ENCODE measurements around the gene CILP. TPM values are rescaled to one million over a fixed set of nuclear protein-coding genes. Genes with fewer than 3 reads are reported as not detected.
"Not testable (repeated sequence)": the region's sequence is repeated elsewhere in the genome, so short reads cannot be mapped to it uniquely, and the experiment has no call there.

Gene CILP
- total RNA-seq, 1 experiment from 2014 or later, result not detected

DNA sequence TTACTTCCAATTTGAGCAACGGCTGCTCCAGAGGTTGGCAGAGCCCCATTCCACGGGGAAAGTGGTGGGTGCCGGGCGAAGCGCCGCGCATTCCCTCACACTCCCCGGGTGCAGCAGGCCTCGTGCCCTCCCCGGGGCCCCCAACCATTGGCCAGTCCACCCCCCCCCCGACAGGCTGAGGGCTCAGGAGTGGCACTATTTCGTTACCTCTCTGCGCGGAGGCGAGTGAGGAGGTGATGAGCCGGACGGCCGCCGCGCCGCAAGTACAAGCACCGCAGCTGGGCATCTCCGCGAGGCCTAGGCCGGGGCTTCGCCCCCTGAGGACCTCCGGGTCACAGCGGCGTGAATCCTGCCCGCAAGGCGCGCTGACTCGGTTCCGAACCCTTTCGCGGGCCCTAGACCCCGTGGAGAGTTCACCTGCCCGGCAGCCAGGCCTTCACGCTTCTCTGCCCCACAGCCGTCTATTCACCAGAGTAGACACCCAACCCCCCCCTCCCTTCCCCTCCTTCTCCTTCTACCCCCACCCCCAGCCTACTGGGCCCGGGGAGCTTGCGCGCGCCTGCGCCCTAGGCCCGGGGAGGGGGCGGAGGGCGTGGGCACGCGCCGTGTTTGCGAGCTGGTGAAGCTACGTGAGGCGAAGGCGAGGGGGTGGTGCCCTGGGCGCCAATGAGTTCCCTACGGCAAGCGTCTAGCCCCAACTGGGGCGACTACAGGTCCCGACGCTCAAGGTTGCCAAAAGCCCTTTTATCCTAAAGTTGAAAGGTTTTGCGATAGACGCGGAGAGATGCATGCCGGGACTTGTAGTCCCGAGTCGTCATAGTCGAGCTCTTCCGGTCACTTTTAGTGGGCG, 26.2 kb downstream of the CILP start, which contains the start of gene CLPX (continued):
- TF ChIP-seq GTF2I (CRISPR knock-in tag; conservative IDR thresholded peaks at IDR 0.05), result no peak

DNA sequence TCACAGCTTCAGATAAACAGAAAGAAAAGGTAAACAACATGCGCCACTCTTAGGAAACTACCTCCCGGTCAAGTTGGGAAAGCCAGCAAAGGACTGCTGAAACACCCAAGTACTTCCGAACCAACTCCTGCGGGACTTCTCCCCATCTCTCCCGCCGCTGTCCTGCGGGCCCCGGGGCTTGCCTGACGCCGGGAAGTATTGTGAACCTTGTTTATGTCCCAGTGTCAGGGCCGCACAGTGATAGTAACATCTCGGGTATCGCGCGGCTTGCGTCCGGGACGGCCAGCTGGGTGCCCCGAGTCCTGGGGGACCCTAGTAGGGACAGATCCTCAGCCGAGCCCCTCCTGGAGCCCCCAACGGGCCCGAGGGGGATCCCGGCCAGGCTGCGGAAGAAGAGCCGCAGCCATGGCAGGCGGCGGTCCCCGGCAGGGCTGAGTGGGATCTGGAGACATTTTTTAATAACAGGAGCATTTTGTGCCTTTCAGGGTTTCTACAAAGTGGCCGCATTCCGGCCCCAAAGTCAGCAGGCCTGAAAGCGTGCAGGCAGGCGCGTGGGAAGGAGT, 26.9 kb downstream of the CILP start:
- peak overlapping the region; percentile 96 for H3K4me3 Mint-ChIP-seq
- CTCF ChIA-PET, result interaction anchor here (0.6 to 2.4 kb wide), 8 partner anchors 83 to 200 kb away, joined by 3 to 18 read pairs (median 4); partner anchors contain the start of gene PARP16
- POLR2A ChIA-PET, result interaction anchor here (0.6 to 1.8 kb wide), 5 partner anchors 100 to 188 kb away, joined by 3 to 12 read pairs (median 4); partner anchors contain the start of gene RNU5B-1

GRCh38 chr15:65183865-65184159, 27.5 kb downstream of the CILP start:
- Mint-ChIP-seq H3K27me3 (ENCODE audit: low read depth) (no peaks in the 10 kb centered on the region), H3K4me1 (peaks cover 15% of the 10 kb centered on the region), H3K27ac (peak overlapping the region; percentile 95), H3K9me3 (no peaks in the 10 kb centered on the region), H3K36me3 (peaks cover 14% of the 10 kb centered on the region), H3K4me3 (peak overlapping the region; percentile 96)
- TF ChIP-seq ZNF263 (CRISPR knock-in tag; IDR thresholded peaks at IDR 0.05; ENCODE audit: low read depth) (no peak), ETV6 (CRISPR knock-in tag; IDR thresholded peaks at IDR 0.05) (no peak), RORB (CRISPR knock-in tag; IDR thresholded peaks at IDR 0.05) (no peak), JUN (CRISPR knock-in tag; IDR thresholded peaks at IDR 0.05) (no peak), HMGA2 (CRISPR knock-in tag; IDR thresholded peaks at IDR 0.05) (no peak)
- TF ChIP-seq, protein P1, sequence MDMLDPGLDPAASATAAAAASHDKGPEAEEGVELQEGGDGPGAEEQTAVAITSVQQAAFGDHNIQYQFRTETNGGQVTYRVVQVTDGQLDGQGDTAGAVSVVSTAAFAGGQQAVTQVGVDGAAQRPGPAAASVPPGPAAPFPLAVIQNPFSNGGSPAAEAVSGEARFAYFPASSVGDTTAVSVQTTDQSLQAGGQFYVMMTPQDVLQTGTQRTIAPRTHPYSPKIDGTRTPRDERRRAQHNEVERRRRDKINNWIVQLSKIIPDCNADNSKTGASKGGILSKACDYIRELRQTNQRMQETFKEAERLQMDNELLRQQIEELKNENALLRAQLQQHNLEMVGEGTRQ (CRISPR knock-in tag; IDR thresholded peaks at IDR 0.05), result no peak
- ATAC-seq (no peak), DNase-seq (ENCODE audit: low spot score) (no peak)
- ChIA-PET CTCF (interaction anchor here (0.6 to 2.4 kb wide), 3 partner anchors 97 to 103 kb away, joined by 3 to 11 read pairs (median 3); no protein-coding TSS in a partner anchor), POLR2A (interaction anchor here (0.6 to 0.7 kb wide), 3 partner anchors 101 to 187 kb away, joined by 3 to 4 read pairs (median 3); no protein-coding TSS in a partner anchor)

More for the DNA sequence above, 26.9 kb downstream of the CILP start:
- no peaks in the 10 kb centered on the region for H3K9me3 Mint-ChIP-seq
- peaks cover 17% of the 10 kb centered on the region for H3K4me1 Mint-ChIP-seq
- no peaks in the 10 kb centered on the region for H3K27me3 Mint-ChIP-seq (ENCODE audit: low read depth)
- DNase-seq (ENCODE audit: low spot score) (peak; percentile 66), ATAC-seq (peak; percentile 30)
- peak overlapping the region; percentile 95 for H3K27ac Mint-ChIP-seq
- H3K36me3 Mint-ChIP-seq, result peaks cover 9% of the 10 kb centered on the region
- TF ChIP-seq FOXK1 (CRISPR knock-in tag; IDR thresholded peaks at IDR 0.05), result peak; percentile 84
- TF ChIP-seq, protein P2, sequence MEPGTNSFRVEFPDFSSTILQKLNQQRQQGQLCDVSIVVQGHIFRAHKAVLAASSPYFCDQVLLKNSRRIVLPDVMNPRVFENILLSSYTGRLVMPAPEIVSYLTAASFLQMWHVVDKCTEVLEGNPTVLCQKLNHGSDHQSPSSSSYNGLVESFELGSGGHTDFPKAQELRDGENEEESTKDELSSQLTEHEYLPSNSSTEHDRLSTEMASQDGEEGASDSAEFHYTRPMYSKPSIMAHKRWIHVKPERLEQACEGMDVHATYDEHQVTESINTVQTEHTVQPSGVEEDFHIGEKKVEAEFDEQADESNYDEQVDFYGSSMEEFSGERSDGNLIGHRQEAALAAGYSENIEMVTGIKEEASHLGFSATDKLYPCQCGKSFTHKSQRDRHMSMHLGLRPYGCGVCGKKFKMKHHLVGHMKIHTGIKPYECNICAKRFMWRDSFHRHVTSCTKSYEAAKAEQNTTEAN (CRISPR knock-in tag; IDR thresholded peaks at IDR 0.05), result 0 out of 2 replicates have a peak, but pooled peaks have one; percentile 10
- TF ChIP-seq IRF2 (CRISPR knock-in tag; IDR thresholded peaks at IDR 0.05; ENCODE audit: borderline replicate concordance, low read depth), result no peak

GRCh38 chr15:65182538-65182937, 28.7 kb downstream of the CILP start:
- TF ChIP-seq ETV6 (CRISPR knock-in tag; IDR thresholded peaks at IDR 0.05), result no peak
- DNase-seq (ENCODE audit: low spot score) (no peak), ATAC-seq (no peak)
- Mint-ChIP-seq H3K27ac (no peak overlapping the region), H3K9me3 (no peaks in the 10 kb centered on the region), H3K4me3 (peak overlapping the region; percentile 96; the same call in 1 of the 2 replicates), H3K27me3 (ENCODE audit: low read depth) (no peaks in the 10 kb centered on the region), H3K4me1 (peaks cover 15% of the 10 kb centered on the region), H3K36me3 (peaks cover 18% of the 10 kb centered on the region)
- CTCF ChIA-PET, result interaction anchor here (0.6 to 1.3 kb wide), 2 partner anchors 104 to 239 kb away, joined by 3 to 4 read pairs; partner anchors contain the start of gene PARP16
- POLR2A ChIA-PET, result no interaction called here

- peaks cover 25% of the 10 kb centered on the region for H3K36me3 Mint-ChIP-seq
- DNase-seq (ENCODE audit: low spot score); H3K9me3 Mint-ChIP-seq; ATAC-seq; H3K27ac Mint-ChIP-seq; H3K27me3 Mint-ChIP-seq (ENCODE audit: low read depth); POLR2A ChIA-PET: not testable (repeated sequence)
- H3K4me3 Mint-ChIP-seq, result 0 out of 2 replicates have a peak overlapping the region, but pooled peaks have one; percentile 29
- peaks cover 15% of the 10 kb centered on the region for H3K4me1 Mint-ChIP-seq
- CTCF ChIA-PET, result interaction anchor here (0.6 to 1.3 kb wide), 2 partner anchors 105 to 239 kb away, joined by 3 to 4 read pairs; partner anchors contain the start of gene PARP16
Observed at GRCh38 chr15:65181582-65182353, 29.5 kb downstream of the CILP start.

All from WTC11 (cell line).